ENCODE data around the gene ECD.

The ECD gene

DNA sequence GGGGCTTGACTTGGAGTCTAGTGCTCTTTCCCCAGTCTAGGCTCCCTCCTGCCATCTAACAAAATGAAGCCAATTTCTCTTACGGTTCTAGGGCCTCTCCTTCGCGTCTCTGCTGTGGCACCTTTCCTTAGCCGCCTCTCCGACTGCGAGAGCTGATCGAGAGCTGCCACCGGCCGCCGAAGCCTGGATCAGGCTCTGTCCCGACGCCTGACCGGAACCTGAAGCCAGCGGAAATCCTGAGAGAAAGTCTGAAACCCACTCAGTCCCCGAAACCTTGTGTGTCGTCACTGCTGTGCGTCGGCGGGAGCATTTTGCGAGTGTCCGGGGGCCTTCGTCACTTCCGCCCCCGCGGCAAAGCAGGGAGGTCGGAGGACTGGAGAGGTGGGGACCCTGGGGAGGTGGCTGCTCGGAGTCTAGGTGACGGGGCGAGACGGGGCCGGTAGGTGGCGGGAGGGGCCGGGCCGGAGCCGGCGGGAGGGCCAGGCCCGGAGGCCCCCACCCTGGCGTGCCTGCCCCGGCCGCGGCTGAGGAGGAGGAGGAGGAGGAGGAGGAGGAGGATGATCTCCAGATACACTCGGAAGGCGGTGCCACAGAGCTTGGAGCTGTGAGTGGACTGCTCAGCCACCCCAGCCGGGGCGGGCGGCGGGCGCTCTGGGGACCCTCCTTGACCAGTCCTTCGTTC lies at the start of gene ECD, which contains the start of gene FAM149B1:
Gene ECD (minus strand): TSS at position 226 of the 682 bp plus-strand sequence. CDS start 4,071 bp downstream, outside the sequence.
Gene FAM149B1 (plus strand): TSS at position 337 of the 682 bp plus-strand sequence. CDS start 221 bp downstream, at position 558.
- peak; percentile 95 for DNase-seq (ENCODE audit: low spot score)

DNA sequence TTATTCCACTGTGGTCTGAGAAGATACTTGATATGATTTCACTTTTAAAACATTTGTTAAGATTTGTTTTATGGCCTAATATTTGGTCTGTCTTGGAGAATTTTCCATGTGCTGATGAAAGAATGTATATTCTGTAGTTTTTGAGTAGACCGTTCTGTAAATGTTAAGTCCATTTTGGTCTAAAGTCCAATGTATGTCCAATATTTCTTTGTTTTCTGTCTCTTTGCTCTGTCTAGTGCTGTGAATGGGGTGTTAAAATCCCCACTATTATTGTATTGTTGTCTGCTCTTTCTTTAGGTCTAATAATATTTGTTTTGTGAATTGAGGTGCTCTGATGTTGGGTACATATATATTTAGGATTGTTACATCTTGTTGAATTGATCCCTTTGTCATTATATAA lies 47.9 kb upstream of the ECD start:
- no peak for DNase-seq (ENCODE audit: low spot score)

DNA sequence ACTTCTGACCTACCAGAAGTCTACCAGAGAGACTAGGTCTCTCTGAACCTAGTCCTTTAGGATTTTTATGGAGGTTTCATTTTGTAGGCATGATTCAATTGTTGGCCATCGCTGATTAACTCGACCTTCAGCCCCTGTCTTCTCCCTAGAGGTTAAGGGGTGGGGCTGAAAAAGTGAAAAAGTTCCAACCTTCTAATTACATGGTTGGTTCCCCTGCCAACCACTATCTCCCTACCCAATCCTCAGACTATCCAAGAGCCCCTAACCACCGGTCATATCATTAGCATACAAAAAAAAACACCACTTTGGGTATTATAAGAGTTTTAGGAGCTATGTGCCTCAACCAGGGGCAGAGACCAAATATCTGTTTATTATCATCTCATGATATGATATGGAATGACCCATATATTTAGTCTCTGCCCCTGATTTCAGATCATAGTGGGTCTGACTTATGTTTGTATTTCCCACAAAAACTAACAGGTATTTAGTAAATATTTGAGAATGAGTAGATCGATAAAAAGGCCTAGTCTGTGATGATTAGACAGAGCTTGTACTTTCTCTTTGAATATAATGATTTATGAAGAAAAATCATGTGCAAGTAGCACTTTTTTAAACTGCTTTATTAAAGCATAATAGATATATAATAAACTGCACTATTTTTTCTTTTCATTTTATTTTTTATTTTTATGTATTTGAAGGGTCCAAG lies 43.5 kb upstream of the ECD start:
- DNase-seq (ENCODE audit: low spot score) = no peak

DNA sequence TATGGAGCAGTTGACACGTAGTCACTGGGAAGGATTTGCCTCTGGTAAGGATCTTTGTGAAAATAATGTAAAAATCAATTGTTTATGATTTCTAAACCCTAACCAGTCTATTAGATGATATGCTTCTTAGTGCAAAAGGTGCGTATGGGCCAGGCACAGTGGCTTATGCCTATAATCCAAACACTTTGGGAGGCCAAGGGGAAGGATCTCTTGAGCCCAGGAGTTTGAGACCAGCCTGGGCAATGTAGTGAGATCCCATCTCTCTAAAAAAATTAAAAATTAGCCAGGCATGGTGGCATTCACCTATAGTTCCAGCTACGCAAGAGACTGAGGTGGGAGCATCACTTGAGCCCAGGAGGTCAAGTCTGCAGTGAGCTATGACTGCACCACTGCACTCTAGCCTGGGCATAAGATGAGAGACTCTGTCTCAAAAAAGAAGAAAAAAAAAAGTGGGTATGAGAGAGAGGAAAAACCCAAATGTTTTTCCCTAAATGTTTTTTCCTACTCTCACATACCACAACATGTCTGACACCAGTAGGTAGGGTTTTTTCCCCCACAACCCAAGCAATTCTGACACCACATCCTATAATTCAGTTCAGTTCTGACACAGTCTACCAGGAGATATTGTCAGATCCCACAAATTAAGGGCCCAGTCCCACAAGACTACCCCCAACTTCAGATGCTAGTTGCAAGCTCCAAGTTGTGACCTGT lies 42.7 kb upstream of the ECD start:
- DNase-seq (ENCODE audit: low spot score) = no peak

DNA sequence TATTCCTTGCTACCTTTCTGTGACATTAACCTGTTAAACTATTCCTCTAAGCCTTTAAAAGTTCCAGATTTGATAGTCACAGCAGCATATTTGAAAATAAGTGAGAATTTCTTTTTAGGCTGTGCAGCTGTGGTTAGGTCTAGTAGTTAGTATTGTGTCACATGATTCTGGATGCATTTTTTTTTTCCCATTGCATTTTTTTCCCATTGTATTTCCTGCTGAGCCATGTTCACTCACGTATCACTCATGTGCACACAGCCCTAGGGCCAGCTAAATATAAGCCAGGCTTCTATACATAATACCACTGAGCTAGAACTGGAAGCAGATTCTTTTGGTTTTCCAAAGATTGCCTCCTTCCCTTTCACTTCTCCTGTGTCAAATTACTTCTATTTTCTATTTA lies 41.9 kb upstream of the ECD start:
- peak; percentile 56 for DNase-seq (ENCODE audit: low spot score)

DNA sequence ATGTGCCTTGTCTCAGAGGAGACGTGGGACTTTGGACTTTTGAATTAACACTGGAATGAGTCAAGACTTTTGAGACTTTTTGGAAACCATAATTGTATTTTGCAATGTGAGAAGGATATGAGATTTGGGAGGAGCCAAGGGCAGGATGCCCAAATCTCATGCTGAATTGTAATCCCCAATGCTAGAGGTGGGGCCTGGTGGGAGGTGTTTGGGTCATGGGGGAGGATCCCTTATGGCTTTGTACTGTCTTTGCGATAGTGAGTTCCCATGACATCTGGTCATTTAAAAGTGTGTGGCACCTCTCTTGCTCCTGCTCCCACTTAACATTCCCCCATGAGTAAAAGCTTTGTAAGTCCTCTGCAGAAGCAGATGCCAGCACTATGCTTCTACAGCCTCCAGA lies 40.1 kb upstream of the ECD start:
- no peak for DNase-seq (ENCODE audit: low spot score)

DNA sequence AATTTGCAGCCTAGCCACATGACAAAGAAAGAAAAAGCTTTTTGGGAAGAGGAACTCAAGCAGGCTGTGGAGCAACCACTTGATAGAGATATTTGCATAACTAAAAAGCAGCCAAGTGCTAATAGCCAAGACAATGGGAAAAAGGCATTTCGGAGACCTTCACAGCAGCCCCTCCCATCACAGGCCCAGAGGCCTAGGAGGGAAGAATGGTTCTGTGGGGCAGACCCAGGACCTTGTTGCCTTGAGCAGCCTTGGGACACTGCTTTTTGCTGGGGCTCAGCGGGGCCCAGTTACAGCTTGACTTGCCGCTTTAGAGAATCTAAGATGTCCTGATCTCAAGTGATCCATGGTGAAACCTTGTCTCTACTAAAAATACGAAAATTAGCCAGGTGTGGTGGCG lies 38.6 kb upstream of the ECD start:
- DNase-seq (ENCODE audit: low spot score) = no peak

DNA sequence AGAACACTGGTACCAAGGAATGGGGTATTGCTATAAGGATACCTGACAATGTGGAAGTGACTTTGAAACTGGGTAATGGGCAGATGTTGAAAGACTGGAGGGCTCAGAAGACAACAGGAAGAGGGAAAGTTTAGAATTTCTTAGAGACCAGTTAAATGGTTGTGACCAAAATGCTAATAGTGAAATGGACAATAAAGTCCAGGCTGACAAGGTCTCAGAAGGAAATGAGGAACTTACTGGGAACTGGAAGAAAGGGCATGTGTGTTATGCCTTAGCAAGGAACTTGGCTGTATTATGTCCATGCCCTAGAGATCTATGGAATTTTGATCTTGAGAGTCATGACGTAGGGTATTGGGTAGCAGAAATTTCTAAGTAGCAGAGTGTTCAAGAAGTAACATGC lies 38.1 kb upstream of the ECD start:
- DNase-seq (ENCODE audit: low spot score) = no peak

DNA sequence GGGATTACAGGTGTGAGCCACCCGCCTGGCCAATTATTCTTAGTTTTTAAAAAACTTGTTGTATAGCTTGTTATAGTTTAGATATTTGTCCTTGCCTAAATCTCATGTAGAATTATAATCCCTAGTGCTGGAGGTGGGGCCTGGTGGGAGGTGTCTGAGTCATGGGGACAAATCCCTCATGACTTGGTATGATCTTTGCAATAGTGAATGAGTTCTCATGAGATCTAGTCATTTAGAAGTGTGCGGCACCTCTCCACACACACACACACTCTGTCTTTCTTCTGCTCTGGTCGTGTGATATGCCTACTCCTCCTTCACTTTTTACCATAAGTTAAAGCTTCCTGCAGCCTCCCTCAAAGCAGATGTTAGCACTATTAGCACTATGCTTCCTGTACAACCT lies 37.3 kb upstream of the ECD start:
- DNase-seq (ENCODE audit: low spot score) = no peak

- DNase-seq (ENCODE audit: low spot score) = no peak
Measured at GRCh38 chr10:73190188-73190587, 22.4 kb upstream of the ECD start.

GRCh38 chr10:73186266-73186665 lies 18.5 kb upstream of the ECD start:
- no peak for DNase-seq (ENCODE audit: low spot score)

- DNase-seq (ENCODE audit: low spot score) = peak; percentile 29
Measured at GRCh38 chr10:73183667-73184281, 16.0 kb upstream of the ECD start.

GRCh38 chr10:73182568-73182967 lies 14.8 kb upstream of the ECD start:
- DNase-seq (ENCODE audit: low spot score) = peak; percentile 6

DNA sequence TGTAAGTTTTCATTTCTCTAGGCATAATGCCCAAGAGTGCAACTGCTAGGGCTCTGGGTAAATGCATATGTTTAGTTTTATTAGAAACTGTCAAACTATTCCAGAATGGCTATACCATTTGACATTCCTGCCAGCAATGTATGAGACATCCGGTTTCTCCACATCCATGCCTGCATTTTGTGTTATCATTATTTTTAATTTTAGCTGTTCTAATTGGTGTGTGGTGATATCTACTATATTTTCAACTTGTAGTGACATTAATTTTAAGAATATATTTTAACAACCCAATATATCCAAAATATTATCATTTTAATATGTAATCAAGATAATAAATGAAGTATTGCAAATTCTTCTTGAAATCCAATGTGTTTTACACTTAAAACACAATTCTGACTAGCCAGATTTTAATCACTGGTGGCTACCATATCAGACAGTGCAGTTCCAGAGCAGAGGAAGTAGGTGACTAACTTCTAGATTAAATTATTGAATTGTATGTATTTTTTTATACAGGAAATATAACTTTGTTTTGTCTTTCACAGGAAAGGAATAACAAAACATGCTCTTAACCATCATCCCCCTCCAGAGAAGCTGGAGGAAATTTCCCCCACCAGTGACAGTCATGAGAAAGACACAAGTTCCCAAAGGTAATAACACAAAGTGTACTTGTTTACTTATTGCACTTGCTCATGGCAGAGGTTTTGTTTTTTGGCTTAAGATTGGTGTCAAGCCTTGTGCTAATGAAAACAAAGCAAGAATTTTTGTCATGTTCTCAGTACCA lies 6.5 kb upstream of the ECD start:
- DNase-seq (ENCODE audit: low spot score) = no peak

GRCh38 chr10:73172867-73173266 lies 5.1 kb upstream of the ECD start:
- no peak for DNase-seq (ENCODE audit: low spot score)

GRCh38 chr10:73169320-73169719 lies 1.5 kb upstream of the ECD start:
- DNase-seq (ENCODE audit: low spot score) = no peak

DNA sequence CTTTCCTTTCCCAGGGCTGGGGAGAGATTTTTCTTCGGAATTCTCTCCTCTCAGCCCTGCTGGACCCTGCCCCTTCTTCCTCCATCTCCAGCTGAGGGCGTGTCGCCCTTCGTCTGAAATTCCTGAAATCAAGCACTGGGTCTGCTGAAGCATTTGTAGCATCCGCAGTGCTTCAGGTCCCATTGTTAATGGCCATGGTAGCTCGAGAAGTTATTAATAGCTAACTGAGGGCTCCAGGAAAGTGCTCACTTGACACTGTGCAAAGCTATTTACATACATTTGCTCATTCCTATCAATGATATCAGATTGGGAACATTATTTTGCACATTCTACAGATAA lies 626 bp upstream of the ECD start:
- no peak for DNase-seq (ENCODE audit: low spot score)

- DNase-seq (ENCODE audit: low spot score) = peak; percentile 12
Measured at GRCh38 chr10:73167458-73167782, 388 bp downstream of the ECD start.

- DNase-seq (ENCODE audit: low spot score) = no peak
Measured at GRCh38 chr10:73166972-73167371, 836 bp downstream of the ECD start.

GRCh38 chr10:73163096-73163495 lies 4.7 kb downstream of the ECD start:
- DNase-seq (ENCODE audit: low spot score) = peak; percentile 6

GRCh38 chr10:73161662-73162061 lies 6.1 kb downstream of the ECD start:
- DNase-seq (ENCODE audit: low spot score) = no peak

DNA sequence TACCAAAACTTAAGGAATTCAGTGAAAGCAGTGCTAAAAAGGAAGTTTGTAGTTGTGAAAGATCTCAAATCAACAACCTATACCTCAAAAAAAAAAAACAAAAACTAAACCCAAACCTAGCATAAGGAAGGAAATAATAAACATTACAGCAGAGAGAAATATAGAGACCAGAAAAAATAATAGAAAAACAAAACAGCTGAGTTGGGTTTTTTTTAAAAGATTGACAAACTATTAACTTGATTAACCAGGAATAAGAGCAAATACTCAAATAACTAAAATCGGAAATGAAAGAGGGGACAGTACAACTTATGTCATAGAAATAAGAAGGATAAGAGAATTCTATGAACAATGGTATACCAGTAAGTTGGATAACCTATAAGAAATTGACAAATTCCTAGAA lies 6.7 kb downstream of the ECD start:
- no peak for DNase-seq (ENCODE audit: low spot score)
